ENCODE results near the gene ILF3.

DNA sequence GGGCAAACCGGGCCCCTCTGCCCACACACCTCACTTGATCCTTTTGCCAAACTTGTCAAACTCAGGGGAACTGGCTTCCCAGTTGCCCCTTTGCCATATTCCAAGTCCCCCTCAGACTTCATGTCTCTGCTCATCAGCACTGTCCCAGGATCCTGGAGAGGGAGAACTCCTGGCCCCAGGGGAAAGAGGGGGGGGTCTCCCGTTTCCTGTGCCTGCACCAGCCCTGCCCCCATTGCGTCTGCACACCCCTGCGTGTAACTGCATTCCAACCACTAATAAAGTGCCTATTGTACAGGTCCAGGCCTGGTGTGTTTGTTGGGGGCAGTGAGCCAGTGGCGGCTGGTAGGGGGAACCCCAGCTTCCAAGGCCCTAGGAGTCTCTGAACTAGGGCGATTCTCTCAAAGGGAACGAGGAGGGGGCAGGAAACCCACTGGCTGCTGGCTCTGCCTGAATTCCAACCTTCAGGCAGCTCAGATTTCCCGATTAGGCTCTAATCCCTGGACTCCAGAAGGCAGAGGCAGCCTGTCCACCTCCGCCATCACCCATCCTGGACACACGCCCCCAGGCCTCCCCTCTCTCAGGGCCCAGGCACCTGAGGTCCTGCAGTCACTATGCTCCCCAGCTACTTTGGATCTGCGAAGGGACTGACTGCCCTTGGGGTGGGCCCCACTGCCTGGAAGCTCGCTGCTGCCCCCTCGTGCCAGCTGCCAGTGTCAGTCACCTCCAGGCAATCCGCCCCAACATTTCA is 9.7 kb upstream of the ILF3 start:
- TF ChIP-seq CTCF (IDR thresholded peaks at IDR 0.05), result peak; percentile 76 to 93 (median 82)
- no peak for TF ChIP-seq POLR2A (IDR thresholded peaks at IDR 0.05)
- TF ChIP-seq POLR2AphosphoS5 (IDR thresholded peaks at IDR 0.05), result peak in 2 of 4 donors; percentile 1 to 12
